CD4-positive, alpha-beta memory T cell (primary cell): ENCODE results near the gene UNC13B. TPM values are rescaled to one million over a fixed set of nuclear protein-coding genes. Genes with fewer than 3 reads are reported as not detected.

ENCODE experiments used
- CTCF ChIA-PET: fragments of 350-600 bp; sonication (Branson Sonifier 250); formaldehyde crosslinking; loops from one replicate; lab custom pipeline; 2021; ENCODE audit warnings: inconsistent platforms; ENCODE audit not compliant: partially characterized antibody; lab: Charles Lee
- POLR2A ChIA-PET: fragments of 350-600 bp; sonication (Branson Sonifier 250); formaldehyde crosslinking; loops from one replicate; lab custom pipeline; 2021; ENCODE audit not compliant: partially characterized antibody; lab: Charles Lee
- DNase-seq, 5 donors: peaks; one replicate each; pipeline versions ENCODE4 v3.0.0 to v3.0.0-alpha.2; 2020 to 2022; ENCODE audit warnings: mixed read lengths in 1 of 5
- H3K27ac ChIP-seq: one replicate; pipeline ENCODE4 v1.7.0; 2013; ENCODE audit warnings: low read depth, low read length
- H3K27me3 ChIP-seq: 2 replicates; pipeline ENCODE4 v1.7.0; 2013; ENCODE audit warnings: mild to moderate bottlenecking, low read length, moderate library complexity; ENCODE audit not compliant: insufficient read depth
- H3K36me3 ChIP-seq: 2 replicates; pipeline ENCODE4 v1.7.0; 2013; ENCODE audit warnings: mild to moderate bottlenecking, low read length, moderate library complexity; ENCODE audit not compliant: insufficient read depth
- H3K4me1 ChIP-seq: 2 replicates; pipeline ENCODE4 v1.7.0; 2013; ENCODE audit warnings: mild to moderate bottlenecking, low read length, moderate library complexity; ENCODE audit not compliant: insufficient read depth
- H3K4me3 ChIP-seq, 2 donors: one replicate each; pipeline ENCODE4 v1.7.0; 2013; ENCODE audit warnings: low read length in 2 of 2, mild to moderate bottlenecking in 1 of 2
- H3K9me3 ChIP-seq, 2 donors: one replicate each; pipeline ENCODE4 v1.7.0; 2013; ENCODE audit warnings: low read length in 2 of 2, control low read depth in 1 of 2; ENCODE audit not compliant: control insufficient read depth in 1 of 2
- H3K27ac Mint-ChIP-seq, 7 donors: one replicate each; pipeline ENCODE4 v1.8.0; 2020 to 2021; ENCODE audit warnings: mixed read lengths in 7 of 7, mild to moderate bottlenecking in 6 of 7, inconsistent platforms in 3 of 7, moderate library complexity in 3 of 7
- H3K27me3 Mint-ChIP-seq, 2 donors: one replicate each; pipeline ENCODE4 v1.8.0; 2020 to 2021; ENCODE audit warnings: mixed read lengths in 2 of 2
- H3K36me3 Mint-ChIP-seq, 2 donors: one replicate each; pipeline ENCODE4 v1.8.0; 2020 to 2021; ENCODE audit warnings: mixed read lengths in 2 of 2, inconsistent platforms in 1 of 2, mild to moderate bottlenecking in 1 of 2
- H3K4me1 Mint-ChIP-seq, 4 donors: one replicate each; pipeline ENCODE4 v1.8.0; 2020 to 2021; ENCODE audit warnings: mixed read lengths in 4 of 4, mild to moderate bottlenecking in 1 of 4
- H3K4me3 Mint-ChIP-seq, 8 donors: one replicate each; pipeline ENCODE4 v1.8.0; 2020 to 2021; ENCODE audit warnings: mixed read lengths in 8 of 8, mild to moderate bottlenecking in 7 of 8, moderate library complexity in 6 of 8, inconsistent platforms in 3 of 8
- H3K9me3 Mint-ChIP-seq, 8 donors: one replicate each; pipeline ENCODE4 v1.8.0; 2020 to 2021; ENCODE audit warnings: mixed read lengths in 8 of 8, mild to moderate bottlenecking in 5 of 8, inconsistent platforms in 3 of 8, moderate library complexity in 1 of 8
- intact Hi-C: fragments of 100-400 bp; cut with micrococcal nuclease; formaldehyde crosslinking; loops from one replicate; pipeline ENCODE4 v1.15.1; 2023
- polyA plus RNA-seq, 2 donors: library from polyadenylated mRNA; unstranded; fragments of 300-500 nt; fragmentation: Illumina TruSeq; gene quantifications; one replicate each; pipeline ENCODE4 v1.2.3, GENCODE V29; 2021
- total RNA-seq, 2 experiments: library from RNA; stranded (reverse); gene quantifications; one replicate each; pipeline ENCODE4 v1.2.3, GENCODE V29; 2021

UNC13B gene
- total and polyA plus RNA-seq, 4 experiments from 2014 or later = 0.12 to 1.6 (median 0.60) TPM

DNA sequence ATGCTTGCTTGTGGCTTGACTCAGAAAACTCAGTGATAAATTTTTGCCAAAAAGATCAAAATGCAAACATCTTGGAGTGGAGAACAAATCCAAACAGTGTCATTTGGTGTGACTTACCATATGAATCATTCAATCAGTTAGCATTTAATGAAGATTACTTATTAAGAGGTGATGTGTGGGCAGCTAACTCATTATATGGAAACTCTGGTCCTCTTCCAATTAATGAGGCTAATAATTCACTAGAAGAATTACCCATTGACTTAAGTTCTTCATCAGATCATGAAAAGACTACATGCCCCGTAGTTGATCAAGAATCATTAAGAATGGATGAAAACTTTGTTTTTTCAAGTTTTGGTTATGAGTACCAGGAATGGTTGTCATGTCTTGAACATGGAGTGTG is 141.8 kb downstream of the UNC13B start:
- no peaks in the 10 kb centered on the region for H3K9me3 ChIP-seq
- no peak overlapping the region for H3K27ac ChIP-seq
- no peaks in the 10 kb centered on the region for H3K4me1 ChIP-seq
- ChIA-PET CTCF (no interaction called here), POLR2A (no interaction called here)
- H3K4me3 Mint-ChIP-seq = no peak overlapping the region
- no peaks in the 10 kb centered on the region for H3K36me3 Mint-ChIP-seq
- no peaks in the 10 kb centered on the region for H3K36me3 ChIP-seq
- peaks cover 6% of the 10 kb centered on the region for H3K27me3 ChIP-seq
- intact Hi-C loops = no loop called here
- peaks cover 0 to 3% (median 0%) of the 10 kb centered on the region in 8 donors for H3K9me3 Mint-ChIP-seq
- H3K27ac Mint-ChIP-seq = no peak overlapping the region
- no peak overlapping the region for H3K4me3 ChIP-seq
- no peaks in the 10 kb centered on the region for H3K4me1 Mint-ChIP-seq
- no peak for DNase-seq
- peaks cover 32 to 35% of the 10 kb centered on the region in 2 donors for H3K27me3 Mint-ChIP-seq

- ChIA-PET POLR2A (no interaction called here), CTCF (interaction anchor here (0.9 kb wide), 1 partner anchor 12 kb away, joined by 3 read pairs; no protein-coding TSS in a partner anchor)
- Histone ChIP-seq H3K4me3 (no peak overlapping the region), H3K4me1 (no peaks in the 10 kb centered on the region), H3K27ac (no peak overlapping the region), H3K36me3 (no peaks in the 10 kb centered on the region), H3K27me3 (peaks cover 6% of the 10 kb centered on the region), H3K9me3 (no peaks in the 10 kb centered on the region)
- no peak for DNase-seq
- H3K4me3 Mint-ChIP-seq = no peak overlapping the region
- no peak overlapping the region for H3K27ac Mint-ChIP-seq
- peaks cover 20 to 25% of the 10 kb centered on the region in 2 donors for H3K27me3 Mint-ChIP-seq
- no peaks in the 10 kb centered on the region for H3K4me1 Mint-ChIP-seq
- H3K36me3 Mint-ChIP-seq = no peaks in the 10 kb centered on the region
- peaks cover 0 to 2% (median 0%) of the 10 kb centered on the region in 8 donors for H3K9me3 Mint-ChIP-seq
- intact Hi-C loops = no loop called here
Measured at GRCh38 chr9:35306283-35306682, 144.5 kb downstream of the UNC13B start.

- Histone ChIP-seq H3K4me3 (no peak overlapping the region), H3K27me3 (peaks cover 6% of the 10 kb centered on the region), H3K27ac (no peak overlapping the region), H3K9me3 (no peaks in the 10 kb centered on the region), H3K36me3 (no peaks in the 10 kb centered on the region), H3K4me1 (no peaks in the 10 kb centered on the region)
- no peak for DNase-seq
- intact Hi-C loops = no loop called here
- H3K9me3 Mint-ChIP-seq = peaks cover 0 to 2% (median 0%) of the 10 kb centered on the region in 8 donors
- H3K4me3 Mint-ChIP-seq = no peak overlapping the region
- ChIA-PET CTCF (no interaction called here), POLR2A (no interaction called here)
- no peaks in the 10 kb centered on the region for H3K36me3 Mint-ChIP-seq
- no peaks in the 10 kb centered on the region for H3K4me1 Mint-ChIP-seq
- no peak overlapping the region for H3K27ac Mint-ChIP-seq
- H3K27me3 Mint-ChIP-seq = peaks cover 11 to 22% of the 10 kb centered on the region in 2 donors
Measured at GRCh38 chr9:35308316-35308715, 146.5 kb downstream of the UNC13B start.

DNA sequence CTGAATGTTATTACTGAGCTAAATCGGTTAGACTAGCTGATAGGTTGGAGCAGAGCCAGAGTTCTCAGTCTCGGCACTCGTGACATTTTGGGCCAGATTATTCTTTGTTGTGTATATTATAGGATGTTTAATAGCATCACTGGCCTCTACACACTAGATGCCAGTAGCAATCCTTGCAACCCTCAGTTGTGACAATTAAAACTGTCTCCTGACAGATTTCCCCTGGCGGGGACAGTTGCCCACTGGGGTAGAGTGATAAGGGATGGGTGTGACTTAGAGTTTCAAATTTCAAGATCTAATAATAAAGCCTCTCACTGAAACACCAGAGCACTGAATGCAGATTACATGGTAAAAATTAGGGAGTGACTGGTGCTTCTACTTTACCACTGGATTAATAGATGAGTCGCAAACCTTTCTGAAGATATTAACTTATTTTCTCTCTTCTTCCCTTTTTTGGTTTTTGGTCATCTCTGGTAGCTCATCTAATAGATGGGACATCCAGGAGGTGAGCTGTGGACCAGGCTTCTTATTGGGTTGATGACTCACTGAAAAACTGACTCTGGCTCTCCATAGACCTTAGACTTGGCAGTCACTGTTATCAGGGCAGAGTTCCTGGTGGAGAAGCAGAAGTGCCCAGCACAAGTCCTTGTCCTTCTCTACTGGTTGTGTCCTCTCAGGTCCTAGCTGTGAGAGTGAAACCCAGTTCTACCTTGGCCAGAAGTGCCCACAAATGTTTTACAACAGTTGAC is 150.3 kb downstream of the UNC13B start:
- intact Hi-C loops = no loop called here
- Histone ChIP-seq H3K9me3 (no peaks in the 10 kb centered on the region), H3K27ac (no peak overlapping the region), H3K4me1 (no peaks in the 10 kb centered on the region), H3K27me3 (no peaks in the 10 kb centered on the region), H3K4me3 (no peak overlapping the region), H3K36me3 (no peaks in the 10 kb centered on the region)
- peaks cover 4 to 7% of the 10 kb centered on the region in 2 donors for H3K27me3 Mint-ChIP-seq
- H3K4me3 Mint-ChIP-seq = no peak overlapping the region
- H3K27ac Mint-ChIP-seq = no peak overlapping the region
- ChIA-PET POLR2A (no interaction called here), CTCF (no interaction called here)
- H3K36me3 Mint-ChIP-seq = no peaks in the 10 kb centered on the region
- no peaks in the 10 kb centered on the region for H3K4me1 Mint-ChIP-seq
- no peaks in the 10 kb centered on the region for H3K9me3 Mint-ChIP-seq
- DNase-seq = no peak

DNA sequence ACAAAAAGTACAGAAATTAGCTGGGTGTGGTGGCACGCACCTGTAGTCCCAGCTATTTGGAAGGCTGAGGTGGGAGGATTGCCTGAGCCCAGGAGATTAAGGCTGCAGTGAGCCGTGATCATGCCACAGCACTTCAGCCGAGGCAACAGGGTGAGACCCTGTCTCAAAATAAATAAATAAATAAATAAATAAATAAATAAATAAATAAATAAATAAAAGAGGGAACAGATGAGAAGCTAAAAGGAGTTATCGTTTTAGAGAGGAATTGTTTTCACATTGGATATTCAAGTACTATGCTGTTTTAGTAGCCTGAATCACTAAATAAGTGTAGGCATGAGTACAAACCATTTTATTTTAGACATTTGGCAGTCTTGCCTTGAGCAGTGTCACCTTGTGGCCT is 151.7 kb downstream of the UNC13B start:
- no peak for DNase-seq
- H3K4me3 Mint-ChIP-seq = no peak overlapping the region
- H3K4me1 Mint-ChIP-seq = no peaks in the 10 kb centered on the region
- no peaks in the 10 kb centered on the region for H3K36me3 ChIP-seq
- CTCF ChIA-PET = no interaction called here
- no peak overlapping the region for H3K27ac Mint-ChIP-seq
- no peaks in the 10 kb centered on the region for H3K36me3 Mint-ChIP-seq
- intact Hi-C loops = no loop called here
- no peaks in the 10 kb centered on the region for H3K4me1 ChIP-seq
- H3K4me3 ChIP-seq = no peak overlapping the region
- no peaks in the 10 kb centered on the region for H3K9me3 ChIP-seq
- H3K27me3 ChIP-seq = no peaks in the 10 kb centered on the region
- no peak overlapping the region for H3K27ac ChIP-seq
- H3K27me3 Mint-ChIP-seq = peaks cover 4 to 6% of the 10 kb centered on the region in 2 donors
- H3K9me3 Mint-ChIP-seq = peaks cover 0 to 5% (median 0%) of the 10 kb centered on the region in 8 donors
- POLR2A ChIA-PET = no interaction called here

DNA sequence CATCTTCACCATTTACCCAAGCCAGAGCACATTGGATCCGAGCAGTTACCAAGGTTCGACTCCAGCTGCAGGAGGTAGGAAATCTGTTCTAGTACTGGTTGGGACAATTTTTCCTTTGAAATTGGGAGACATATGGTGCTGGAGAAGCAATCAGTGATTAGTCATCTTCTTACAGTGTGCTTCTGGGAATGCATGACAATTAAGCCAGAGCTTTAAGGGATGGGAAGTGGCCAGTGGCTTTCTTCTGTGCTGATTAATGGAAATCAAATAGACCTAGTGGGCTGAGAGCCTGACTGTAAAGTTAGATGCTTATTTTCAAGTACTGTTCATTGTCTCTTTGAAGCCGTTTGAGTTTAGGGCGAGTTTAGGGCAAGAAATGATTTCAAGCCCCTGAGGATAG is 152.1 kb downstream of the UNC13B start:
- ChIA-PET CTCF (no interaction called here), POLR2A (no interaction called here)
- Mint-ChIP-seq H3K4me1 (no peaks in the 10 kb centered on the region), H3K36me3 (no peaks in the 10 kb centered on the region), H3K27me3 (peaks cover 4 to 5% of the 10 kb centered on the region in 2 donors), H3K9me3 (peaks cover 0 to 10% (median under 1%) of the 10 kb centered on the region in 8 donors), H3K4me3 (no peak overlapping the region), H3K27ac (no peak overlapping the region)
- H3K36me3 ChIP-seq = no peaks in the 10 kb centered on the region
- H3K9me3 ChIP-seq = no peaks in the 10 kb centered on the region
- no peak overlapping the region for H3K4me3 ChIP-seq
- no peak overlapping the region for H3K27ac ChIP-seq
- no peaks in the 10 kb centered on the region for H3K27me3 ChIP-seq
- intact Hi-C loops = no loop called here
- no peak for DNase-seq
- H3K4me1 ChIP-seq = no peaks in the 10 kb centered on the region

- Mint-ChIP-seq H3K27ac (no peak overlapping the region), H3K36me3 (no peaks in the 10 kb centered on the region), H3K9me3 (peaks cover 0 to 10% (median 1%) of the 10 kb centered on the region in 8 donors), H3K27me3 (peaks cover 6 to 7% of the 10 kb centered on the region in 2 donors), H3K4me3 (no peak overlapping the region), H3K4me1 (peaks cover 0 to 6% (median 4%) of the 10 kb centered on the region in 4 donors)
- H3K36me3 ChIP-seq = no peaks in the 10 kb centered on the region
- no peaks in the 10 kb centered on the region for H3K9me3 ChIP-seq
- no peak overlapping the region for H3K27ac ChIP-seq
- H3K27me3 ChIP-seq = no peaks in the 10 kb centered on the region
- no peak overlapping the region for H3K4me3 ChIP-seq
- H3K4me1 ChIP-seq = no peaks in the 10 kb centered on the region
- intact Hi-C loops = no loop called here
- CTCF ChIA-PET = no interaction called here
- POLR2A ChIA-PET = no interaction called here
- no peak for DNase-seq
Measured at GRCh38 chr9:35318741-35319140, 156.9 kb downstream of the UNC13B start.
